Mesenchymal stem cell (in vitro differentiated cells and primary cell): Measurements from ENCODE around the gene SULT4A1. TPM values are rescaled to one million over a fixed set of nuclear protein-coding genes. Genes with fewer than 3 reads are reported as not detected.

Experiments used
- DNase-seq: peaks from one replicate; pipeline ENCODE4 v3.0.0-alpha.2; 2013
- H2AFZ ChIP-seq: one replicate; pipeline ENCODE4 v1.6.1; 2013; ENCODE audit warnings: low read depth, mild to moderate bottlenecking, control low read depth, inconsistent platforms, low read length, moderate library complexity
- H2AK5ac ChIP-seq: 2 replicates; pipeline ENCODE4 v1.6.1; 2013; ENCODE audit warnings: low read length, moderate library complexity, mild to moderate bottlenecking, inconsistent platforms; ENCODE audit not compliant: severe bottlenecking
- H2BK120ac ChIP-seq: one replicate; pipeline ENCODE4 v1.6.1; 2013; ENCODE audit warnings: low read depth, mild to moderate bottlenecking, inconsistent platforms, low read length, moderate library complexity
- H2BK12ac ChIP-seq, 2 experiments: one replicate each; pipeline ENCODE4 v1.6.1; 2013; ENCODE audit warnings: inconsistent platforms in 2 of 2, low read length in 2 of 2, mild to moderate bottlenecking in 2 of 2, moderate library complexity in 2 of 2, control low read depth in 1 of 2
- H2BK15ac ChIP-seq: one replicate; pipeline ENCODE4 v1.6.1; 2013; ENCODE audit warnings: mild to moderate bottlenecking, low read depth, inconsistent platforms; ENCODE audit not compliant: poor library complexity, severe bottlenecking
- H2BK5ac ChIP-seq: 2 replicates; pipeline ENCODE4 v1.6.1; 2013; ENCODE audit warnings: low read depth, mild to moderate bottlenecking, low read length, control low read depth, inconsistent platforms; ENCODE audit not compliant: poor library complexity, severe bottlenecking
- H3K14ac ChIP-seq, 2 experiments: one replicate each; pipeline ENCODE4 v1.6.1; 2013; ENCODE audit warnings: inconsistent platforms in 2 of 2, low read length in 2 of 2, control low read depth in 1 of 2, mild to moderate bottlenecking in 1 of 2, moderate library complexity in 1 of 2
- H3K18ac ChIP-seq, 2 experiments: one replicate each; pipeline ENCODE4 v1.6.1; 2013; ENCODE audit warnings: inconsistent platforms in 2 of 2, low read length in 2 of 2, control low read depth in 1 of 2, low read depth in 1 of 2, mild to moderate bottlenecking in 1 of 2
- H3K23ac ChIP-seq, 2 experiments: one replicate each; pipeline ENCODE4 v1.6.1; 2013; ENCODE audit warnings: inconsistent platforms in 2 of 2, low read length in 2 of 2, mild to moderate bottlenecking in 2 of 2, moderate library complexity in 2 of 2, control low read depth in 1 of 2
- H3K27ac ChIP-seq: 2 replicates; pipeline ENCODE4 v1.5.1; 2013; ENCODE audit warnings: mild to moderate bottlenecking, moderate library complexity, low read length, control low read depth, inconsistent platforms; ENCODE audit not compliant: poor library complexity, severe bottlenecking
- H3K27me3 ChIP-seq, 2 experiments: 2 replicates each; pipeline versions ENCODE4 v1.6.1 to v1.7.0; 2013; ENCODE audit warnings: low read length in 2 of 2, mild to moderate bottlenecking in 2 of 2, moderate library complexity in 2 of 2, control low read depth in 1 of 2, inconsistent platforms in 1 of 2; ENCODE audit not compliant: control insufficient read depth in 1 of 2, insufficient read depth in 1 of 2
- H3K36me3 ChIP-seq, 2 experiments: 2 replicates each; pipeline versions ENCODE4 v1.6.1 to v1.7.0; 2013; ENCODE audit warnings: low read length in 2 of 2, control low read depth in 1 of 2, inconsistent platforms in 1 of 2, low read depth in 1 of 2, mild to moderate bottlenecking in 1 of 2; ENCODE audit not compliant: insufficient read depth in 2 of 2, control insufficient read depth in 1 of 2
- H3K4ac ChIP-seq, 2 experiments: one replicate each; pipeline ENCODE4 v1.6.1; 2013; ENCODE audit warnings: inconsistent platforms in 2 of 2, low read length in 2 of 2, mild to moderate bottlenecking in 2 of 2, moderate library complexity in 2 of 2, control low read depth in 1 of 2, low read depth in 1 of 2
- H3K4me1 ChIP-seq: 2 replicates; pipeline ENCODE4 v1.6.1; 2013; ENCODE audit warnings: low read depth, low read length, control low read depth; ENCODE audit not compliant: control insufficient read depth, insufficient read depth
- H3K4me2 ChIP-seq: 2 replicates; pipeline ENCODE4 v1.6.1; 2013; ENCODE audit warnings: low read length, mild to moderate bottlenecking, inconsistent platforms; ENCODE audit not compliant: poor library complexity, severe bottlenecking
- H3K4me3 ChIP-seq, 2 experiments: 2 replicates each; pipeline versions ENCODE4 v1.5.1 to v1.7.0; 2013; ENCODE audit warnings: low read length in 2 of 2, mild to moderate bottlenecking in 2 of 2, control low read depth in 1 of 2, low read depth in 1 of 2; ENCODE audit not compliant: insufficient read depth in 1 of 2
- H3K79me1 ChIP-seq: replicated peaks from 2 replicates; pipeline ENCODE4 v1.6.1; 2013; ENCODE audit warnings: mild to moderate bottlenecking, control low read depth, low read length, inconsistent platforms; ENCODE audit not compliant: poor library complexity, severe bottlenecking
- H3K9ac ChIP-seq: 2 replicates; pipeline ENCODE4 v1.7.0; 2013; ENCODE audit warnings: mild to moderate bottlenecking, low read length, moderate library complexity
- H3K9me3 ChIP-seq: 2 replicates; pipeline ENCODE4 v1.7.0; 2013; ENCODE audit warnings: mild to moderate bottlenecking, low read length; ENCODE audit not compliant: control insufficient read depth
- H4K8ac ChIP-seq: one replicate; pipeline ENCODE4 v1.6.1; 2013; ENCODE audit warnings: inconsistent platforms, mild to moderate bottlenecking, low read length, moderate library complexity
- H4K91ac ChIP-seq: one replicate; pipeline ENCODE4 v1.6.1; 2013; ENCODE audit warnings: mild to moderate bottlenecking, low read length, inconsistent platforms
- WGBS: methylation state at CpG from one replicate; pipeline ENCODE4 v1.1.7; 2013; ENCODE audit warnings: mixed read lengths; 5-methylcytosine and 5-hydroxymethylcytosine counted together
- polyA plus RNA-seq, 2 experiments: library from polyadenylated mRNA; stranded (reverse); fragments of 200-250 nt; gene quantifications; one replicate each; pipeline ENCODE4 v1.2.3, GENCODE V29; 2013

The SULT4A1 gene, protein sequence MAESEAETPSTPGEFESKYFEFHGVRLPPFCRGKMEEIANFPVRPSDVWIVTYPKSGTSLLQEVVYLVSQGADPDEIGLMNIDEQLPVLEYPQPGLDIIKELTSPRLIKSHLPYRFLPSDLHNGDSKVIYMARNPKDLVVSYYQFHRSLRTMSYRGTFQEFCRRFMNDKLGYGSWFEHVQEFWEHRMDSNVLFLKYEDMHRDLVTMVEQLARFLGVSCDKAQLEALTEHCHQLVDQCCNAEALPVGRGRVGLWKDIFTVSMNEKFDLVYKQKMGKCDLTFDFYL
- 0.04 TPM for polyA plus RNA-seq (2013, experiment 1 of 2)
- 0.04 TPM for polyA plus RNA-seq (2013, experiment 2 of 2)

DNA sequence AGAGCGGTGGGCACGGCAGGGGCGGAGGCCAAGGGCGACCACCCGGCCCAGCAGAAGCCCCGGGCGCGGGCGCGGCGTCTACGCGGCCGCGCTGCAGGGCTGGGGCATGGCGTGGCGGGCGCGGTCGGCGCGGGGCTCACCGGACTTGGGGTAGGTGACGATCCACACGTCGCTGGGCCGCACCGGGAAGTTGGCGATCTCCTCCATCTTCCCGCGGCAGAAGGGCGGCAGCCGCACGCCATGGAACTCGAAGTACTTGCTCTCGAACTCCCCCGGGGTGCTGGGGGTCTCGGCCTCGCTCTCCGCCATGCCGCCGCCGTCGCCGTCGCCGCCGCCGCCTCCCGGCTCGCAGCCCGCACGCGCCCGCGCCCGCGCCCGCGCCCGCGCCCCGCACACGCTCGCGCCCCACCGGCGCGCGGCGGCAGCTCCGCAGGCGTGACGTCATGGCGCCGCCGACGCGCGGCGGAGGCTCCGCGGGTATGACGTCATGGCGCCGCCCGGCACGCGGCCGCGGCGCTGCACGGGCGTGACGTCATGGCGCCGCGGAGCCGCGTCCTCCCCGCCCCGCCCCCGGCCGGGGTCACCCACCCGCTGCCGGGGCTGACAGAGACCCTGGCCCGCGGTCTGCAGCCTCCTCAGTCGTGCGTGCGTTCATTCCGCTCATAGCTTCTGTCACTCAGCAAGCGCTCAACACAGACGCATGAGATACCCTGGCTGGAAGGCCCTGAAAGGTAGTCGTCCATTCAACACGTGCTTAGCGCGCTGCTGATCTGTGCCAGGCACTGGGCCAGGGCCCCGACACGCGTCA is at the start of gene SULT4A1:
Gene SULT4A1 (minus strand): TSS at position 440 of the 808 bp plus-strand sequence. CDS start 131 bp downstream, at position 309.
- peak within 1 kb of the TSS; percentile 52 to 65 for H3K4me3 ChIP-seq
- H3K14ac ChIP-seq, result no peak within 1 kb of the TSS
- 7% methylated on average over 85 of the region's 121 CpGs for WGBS
- no peak within 1 kb of the TSS for H2BK15ac ChIP-seq
- H3K27ac ChIP-seq, result no peak within 1 kb of the TSS
- no peak within 1 kb of the TSS for H3K4ac ChIP-seq
- no peak within 1 kb of the TSS for H4K91ac ChIP-seq
- no peak within 1 kb of the TSS for H2BK12ac ChIP-seq
- H3K36me3 ChIP-seq, result no peaks in the 10 kb centered on the region
- H3K9me3 ChIP-seq, result peaks cover 3% of the 10 kb centered on the region
- peaks cover 10% of the 10 kb centered on the region for H3K4me1 ChIP-seq
- no peaks in the 10 kb centered on the region for H3K79me1 ChIP-seq
- peak within 1 kb of the TSS in 1 of 2 experiments; percentile 11 for H3K18ac ChIP-seq
- peak within 1 kb of the TSS; percentile 71 for H2AFZ ChIP-seq
- H3K23ac ChIP-seq, result peak within 1 kb of the TSS in 1 of 2 experiments; percentile 68
- H2BK5ac ChIP-seq, result no peak within 1 kb of the TSS
- peak within 1 kb of the TSS; percentile 65 for H3K4me2 ChIP-seq
- DNase-seq, result peak; percentile 2
- no peak within 1 kb of the TSS for H2BK120ac ChIP-seq
- H3K27me3 ChIP-seq, result peaks cover 54 to 66% of the 10 kb centered on the region in 2 experiments
- peak within 1 kb of the TSS; percentile 14 for H4K8ac ChIP-seq
- no peak within 1 kb of the TSS for H3K9ac ChIP-seq
- H2AK5ac ChIP-seq, result no peak within 1 kb of the TSS

DNA sequence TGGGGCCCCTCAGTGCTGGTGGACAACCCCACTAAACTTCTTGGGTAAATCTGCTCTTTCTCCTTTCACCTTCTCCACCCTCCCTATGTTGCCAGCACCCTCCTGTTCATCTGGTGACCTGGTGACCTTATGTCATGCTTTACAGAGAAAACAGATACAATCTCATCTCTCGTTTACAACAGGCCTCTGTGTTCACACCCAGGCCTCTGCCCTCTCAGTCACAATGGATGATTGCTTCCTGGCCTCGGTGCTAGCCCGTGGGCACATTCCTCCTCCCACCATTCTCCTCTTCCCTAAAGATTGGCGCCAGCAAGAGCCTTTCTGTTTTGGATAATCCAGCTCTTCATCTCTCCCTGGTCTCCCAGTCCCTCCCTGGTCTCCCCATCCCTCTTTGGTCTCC is 49.0 kb upstream of the SULT4A1 start:
- no peak overlapping the region for H3K4me2 ChIP-seq
- no peaks in the 10 kb centered on the region for H3K9me3 ChIP-seq
- H3K4me3 ChIP-seq, result no peak overlapping the region
- H2BK12ac ChIP-seq, result no peak overlapping the region
- WGBS, result 29% methylated on average over 4 of the region's 4 CpGs
- no peak overlapping the region for H2AK5ac ChIP-seq
- H2BK120ac ChIP-seq, result no peak overlapping the region
- H2BK15ac ChIP-seq, result no peak overlapping the region
- H3K23ac ChIP-seq, result no peak overlapping the region
- no peak overlapping the region for H3K27ac ChIP-seq
- no peak overlapping the region for H4K8ac ChIP-seq
- no peak overlapping the region for H3K14ac ChIP-seq
- no peak overlapping the region for H3K9ac ChIP-seq
- DNase-seq, result no peak
- no peaks in the 10 kb centered on the region for H3K36me3 ChIP-seq
- H4K91ac ChIP-seq, result no peak overlapping the region
- no peaks in the 10 kb centered on the region for H3K79me1 ChIP-seq
- H3K4me1 ChIP-seq, result no peaks in the 10 kb centered on the region
- H3K4ac ChIP-seq, result no peak overlapping the region
- no peak overlapping the region for H2BK5ac ChIP-seq
- H3K27me3 ChIP-seq, result peaks cover 37 to 55% of the 10 kb centered on the region in 2 experiments
- H3K18ac ChIP-seq, result no peak overlapping the region
- no peak overlapping the region for H2AFZ ChIP-seq

DNA sequence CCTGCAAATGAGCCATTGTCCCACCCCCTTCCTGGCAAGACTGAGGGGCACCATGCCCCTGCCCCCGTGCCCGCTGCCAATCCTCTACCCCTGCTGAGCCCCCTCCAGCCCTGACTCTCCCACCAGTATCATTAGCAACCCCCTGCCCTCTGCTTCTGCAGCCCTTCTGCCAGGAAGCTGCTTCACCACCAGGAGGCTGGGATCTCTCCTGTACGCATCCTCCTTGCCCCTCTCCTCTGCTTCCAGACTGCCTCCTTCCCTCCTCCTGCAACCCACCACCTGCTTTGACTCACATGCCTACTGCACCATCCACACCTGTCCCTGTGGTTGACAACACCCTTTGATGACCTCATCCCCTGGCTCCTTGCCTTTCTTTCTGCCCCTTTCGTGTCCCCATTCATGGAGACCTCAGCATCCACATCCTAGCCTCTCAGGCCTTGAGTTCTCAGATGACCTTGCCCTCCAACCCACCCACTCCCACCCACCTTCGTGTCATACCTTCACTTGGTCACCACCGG is 47.9 kb upstream of the SULT4A1 start:
- H3K9me3 ChIP-seq, result no peaks in the 10 kb centered on the region
- H3K4ac ChIP-seq, result no peak overlapping the region
- H3K4me1 ChIP-seq, result no peaks in the 10 kb centered on the region
- H3K36me3 ChIP-seq, result no peaks in the 10 kb centered on the region
- no peak overlapping the region for H3K27ac ChIP-seq
- no peak overlapping the region for H3K18ac ChIP-seq
- no peak overlapping the region for H3K14ac ChIP-seq
- no peak for DNase-seq
- no peaks in the 10 kb centered on the region for H3K79me1 ChIP-seq
- H3K4me2 ChIP-seq, result no peak overlapping the region
- no peak overlapping the region for H2AFZ ChIP-seq
- no peak overlapping the region for H3K9ac ChIP-seq
- no peak overlapping the region for H4K91ac ChIP-seq
- peak overlapping the region; percentile 63 for H2BK15ac ChIP-seq
- peak overlapping the region; percentile 14 for H4K8ac ChIP-seq
- 50% methylated on average over 6 of the region's 6 CpGs for WGBS
- no peak overlapping the region for H3K4me3 ChIP-seq
- peaks cover 43 to 55% of the 10 kb centered on the region in 2 experiments for H3K27me3 ChIP-seq
- H2AK5ac ChIP-seq, result no peak overlapping the region
- no peak overlapping the region for H2BK5ac ChIP-seq
- H3K23ac ChIP-seq, result peak overlapping the region in 1 of 2 experiments; percentile 23
- no peak overlapping the region for H2BK120ac ChIP-seq
- no peak overlapping the region for H2BK12ac ChIP-seq

DNA sequence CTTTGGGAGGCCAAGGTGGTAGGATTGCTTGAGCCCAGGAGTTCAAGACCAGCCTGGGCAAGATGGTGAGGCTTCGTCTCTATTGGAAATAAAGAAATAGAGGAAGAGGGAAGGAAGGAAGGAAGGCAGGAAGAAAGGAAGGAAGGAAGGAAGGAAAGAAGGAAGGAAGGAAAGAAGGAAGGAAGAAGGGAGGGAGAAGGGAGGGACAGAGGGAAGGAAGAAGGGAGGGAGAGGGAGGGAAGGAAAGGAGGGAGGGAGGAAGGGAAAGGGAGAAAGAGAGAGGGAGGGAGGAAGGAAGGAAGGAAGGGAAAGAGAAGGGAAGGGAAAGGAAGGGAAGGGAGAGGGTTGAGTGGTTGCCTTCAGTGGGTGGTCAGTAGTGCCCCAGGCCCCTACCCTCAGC is 47.4 kb upstream of the SULT4A1 start:
- H2BK5ac ChIP-seq, result no peak overlapping the region
- H3K36me3 ChIP-seq, result no peaks in the 10 kb centered on the region
- no peak for DNase-seq
- no peak overlapping the region for H3K14ac ChIP-seq
- no peak overlapping the region for H2BK15ac ChIP-seq
- H3K27ac ChIP-seq, result no peak overlapping the region
- H3K9me3 ChIP-seq, result no peaks in the 10 kb centered on the region
- no peaks in the 10 kb centered on the region for H3K4me1 ChIP-seq
- no peak overlapping the region for H3K23ac ChIP-seq
- H4K8ac ChIP-seq, result no peak overlapping the region
- H3K9ac ChIP-seq, result no peak overlapping the region
- H3K18ac ChIP-seq, result no peak overlapping the region
- no peak overlapping the region for H2BK12ac ChIP-seq
- no peaks in the 10 kb centered on the region for H3K79me1 ChIP-seq
- H4K91ac ChIP-seq, result no peak overlapping the region
- no peak overlapping the region for H3K4ac ChIP-seq
- H3K4me3 ChIP-seq, result no peak overlapping the region
- 84% methylated on average over 1 of the region's 1 CpG for WGBS
- no peak overlapping the region for H3K4me2 ChIP-seq
- H2AFZ ChIP-seq, result no peak overlapping the region
- peaks cover 43 to 51% of the 10 kb centered on the region in 2 experiments for H3K27me3 ChIP-seq
- no peak overlapping the region for H2BK120ac ChIP-seq
- no peak overlapping the region for H2AK5ac ChIP-seq
